ENCODE results near the gene CCDC194.

DNA sequence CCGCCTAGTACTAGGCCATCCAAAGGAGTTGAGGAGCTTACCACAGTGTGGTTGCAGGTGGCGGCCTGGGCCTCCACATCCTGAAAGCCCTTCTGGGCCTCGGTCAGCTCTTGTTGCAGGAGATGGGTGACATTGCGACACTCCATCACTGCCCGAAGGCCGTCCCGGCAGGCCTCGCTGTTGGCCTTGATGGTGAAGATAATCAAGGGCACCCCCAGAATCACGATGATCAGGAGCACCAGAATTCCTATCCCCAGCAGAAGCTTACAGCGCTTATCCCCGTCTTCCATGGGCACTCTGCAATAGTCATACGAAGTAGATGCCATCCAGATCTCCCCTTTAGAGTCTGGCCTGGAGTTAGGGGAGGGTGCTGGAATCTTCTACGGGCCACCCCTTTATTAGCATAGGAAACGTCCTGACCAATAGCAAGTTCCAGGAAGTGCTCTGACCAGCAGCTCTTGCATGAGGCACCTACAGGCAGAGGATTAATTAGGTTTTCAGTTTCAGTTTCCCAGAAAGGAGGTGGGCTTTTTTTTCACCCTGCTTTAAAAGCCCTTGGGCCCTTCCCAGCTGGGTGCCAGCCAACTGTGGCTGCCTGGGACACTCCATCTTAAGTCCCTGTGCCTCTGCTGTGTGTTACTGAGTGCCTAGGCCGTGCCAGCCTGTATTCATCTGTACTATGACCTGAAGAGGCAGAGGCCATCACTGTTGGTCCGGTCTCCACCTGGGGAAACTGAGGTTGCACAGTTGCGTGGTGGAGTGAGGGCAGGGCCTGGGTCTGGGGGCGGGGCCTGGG is 11.5 kb upstream of the CCDC194 start, which contains the start of gene BST2:
- TF ChIP-seq, protein P1, sequence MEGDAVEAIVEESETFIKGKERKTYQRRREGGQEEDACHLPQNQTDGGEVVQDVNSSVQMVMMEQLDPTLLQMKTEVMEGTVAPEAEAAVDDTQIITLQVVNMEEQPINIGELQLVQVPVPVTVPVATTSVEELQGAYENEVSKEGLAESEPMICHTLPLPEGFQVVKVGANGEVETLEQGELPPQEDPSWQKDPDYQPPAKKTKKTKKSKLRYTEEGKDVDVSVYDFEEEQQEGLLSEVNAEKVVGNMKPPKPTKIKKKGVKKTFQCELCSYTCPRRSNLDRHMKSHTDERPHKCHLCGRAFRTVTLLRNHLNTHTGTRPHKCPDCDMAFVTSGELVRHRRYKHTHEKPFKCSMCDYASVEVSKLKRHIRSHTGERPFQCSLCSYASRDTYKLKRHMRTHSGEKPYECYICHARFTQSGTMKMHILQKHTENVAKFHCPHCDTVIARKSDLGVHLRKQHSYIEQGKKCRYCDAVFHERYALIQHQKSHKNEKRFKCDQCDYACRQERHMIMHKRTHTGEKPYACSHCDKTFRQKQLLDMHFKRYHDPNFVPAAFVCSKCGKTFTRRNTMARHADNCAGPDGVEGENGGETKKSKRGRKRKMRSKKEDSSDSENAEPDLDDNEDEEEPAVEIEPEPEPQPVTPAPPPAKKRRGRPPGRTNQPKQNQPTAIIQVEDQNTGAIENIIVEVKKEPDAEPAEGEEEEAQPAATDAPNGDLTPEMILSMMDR (conservative IDR thresholded peaks at IDR 0.05; ENCODE audit: low read depth, low read length): no peak
- TF ChIP-seq EZH2 (IDR thresholded peaks at IDR 0.05; ENCODE audit: borderline replicate concordance, low read depth, low read length, poor library complexity, severe bottlenecking): no peak
